Measurements from ENCODE around the gene SERF2.
"Not testable (repeated sequence)": the region's sequence is repeated elsewhere in the genome, so short reads cannot be mapped to it uniquely, and the experiment has no call there.

Gene SERF2

DNA sequence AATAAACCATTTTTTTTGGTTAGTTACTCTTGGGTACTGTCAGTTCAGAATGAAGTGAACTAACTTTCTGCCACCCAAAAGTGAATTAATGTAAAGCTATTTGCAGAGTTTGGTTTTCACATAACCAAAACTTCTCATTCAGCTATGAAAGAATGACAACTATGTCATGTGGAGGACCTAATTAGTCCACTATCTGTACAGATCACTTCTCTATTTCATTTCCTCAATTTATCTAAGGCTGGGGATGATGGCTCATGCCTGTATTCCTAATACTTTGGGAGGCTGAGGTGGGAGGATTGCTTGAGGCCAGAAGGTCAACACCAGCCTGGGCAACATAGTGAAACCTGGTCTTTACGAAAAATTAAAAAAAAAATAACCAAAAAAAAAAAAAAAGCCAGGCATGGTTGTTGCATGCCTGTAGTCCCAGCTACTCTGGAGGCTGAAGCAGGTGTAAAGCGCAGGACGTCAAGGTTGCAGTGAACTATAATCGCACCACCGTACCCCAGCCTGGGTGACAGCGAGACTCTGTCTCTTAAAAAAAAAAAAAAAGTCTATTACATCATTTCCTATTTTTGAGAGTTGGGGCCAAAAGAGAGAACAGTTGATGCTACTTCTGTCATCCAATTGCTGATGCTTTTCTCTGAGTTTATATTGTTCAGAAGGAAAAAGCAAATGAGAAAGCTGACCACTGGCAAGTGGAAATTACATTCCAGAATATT, 17.0 kb downstream of the SERF2 start:
- H3K27ac ChIP-seq, result peak overlapping the region; percentile 34; the same call in 1 of the 2 replicates
- TF ChIP-seq CTCF (conservative IDR thresholded peaks at IDR 0.05) (no peak), ZFX (IDR thresholded peaks at IDR 0.05) (no peak)

GRCh38 chr15:43815064-43815463, 22.9 kb downstream of the SERF2 start:
- not testable (repeated sequence) for H3K27ac ChIP-seq

- TF ChIP-seq ZFX (IDR thresholded peaks at IDR 0.05) (no peak), CTCF (conservative IDR thresholded peaks at IDR 0.05) (no peak)
- H3K27ac ChIP-seq, result no peak overlapping the region
These were observed 29.4 kb downstream of the SERF2 start for GRCh38 chr15:43821505-43821904.

- peak within 1 kb of the TSS; percentile 78 for H3K27ac ChIP-seq
- TF ChIP-seq ZFX (IDR thresholded peaks at IDR 0.05), result no peak
- TF ChIP-seq CTCF (conservative IDR thresholded peaks at IDR 0.05), result no peak
These were observed 32.5 kb downstream of the SERF2 start, which contains the start of gene MFAP1 for GRCh38 chr15:43824302-43825246. TSS of gene MFAP1 (minus strand) at chr15:43824690. CDS start at chr15:43824569, 121 bp downstream.

- peak overlapping the region; percentile 78 for H3K27ac ChIP-seq
These were observed 33.2 kb downstream of the SERF2 start for GRCh38 chr15:43825305-43825704.

GRCh38 chr15:43826029-43826507, 33.9 kb downstream of the SERF2 start:
- peak overlapping the region; percentile 55 for H3K27ac ChIP-seq
- TF ChIP-seq CTCF (conservative IDR thresholded peaks at IDR 0.05) (no peak), ZFX (IDR thresholded peaks at IDR 0.05) (no peak)

DNA sequence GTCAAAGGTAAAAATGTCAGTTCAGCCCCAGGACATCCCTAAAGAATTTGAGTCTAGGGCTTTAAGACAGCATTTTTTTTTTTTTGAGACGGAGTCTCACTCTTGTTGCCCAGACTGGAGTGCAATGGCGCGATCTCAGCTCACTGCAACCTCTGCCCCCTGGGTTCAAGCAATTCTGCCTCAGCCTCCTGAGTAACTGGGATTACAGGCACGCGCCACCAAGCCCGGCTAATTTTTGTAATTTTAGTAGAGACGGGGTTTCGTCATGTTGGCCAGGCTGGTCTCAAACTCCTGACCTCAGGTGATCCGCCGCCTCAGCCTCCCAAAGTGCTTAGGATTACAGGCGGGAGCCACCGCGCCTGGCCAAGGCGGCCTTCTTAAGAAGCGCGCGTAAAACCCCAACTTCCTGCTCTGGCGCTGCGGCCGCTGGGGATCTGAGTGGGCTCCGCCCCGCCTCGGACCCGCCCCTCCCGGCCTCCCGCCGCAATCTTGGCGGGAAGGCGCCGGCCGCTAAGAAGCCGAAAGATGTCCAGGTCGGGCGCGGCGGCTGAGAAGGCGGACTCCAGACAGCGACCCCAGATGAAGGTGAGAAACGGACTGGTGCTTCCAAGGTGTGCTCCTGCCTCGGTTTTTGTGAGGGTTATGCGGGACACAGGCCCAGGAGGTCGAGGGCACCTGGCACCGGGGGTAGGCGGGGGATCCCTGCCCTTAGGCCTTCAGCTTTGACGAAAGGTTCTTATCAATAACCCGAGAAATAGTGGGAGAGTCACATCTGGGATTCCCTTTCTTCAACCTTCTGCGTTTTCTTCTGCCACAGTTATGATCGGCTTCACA, 34.6 kb downstream of the SERF2 start, which contains the start of gene WDR76:
Gene WDR76 (plus strand): TSS at position 495 of the 834 bp plus-strand sequence. CDS start 31 bp downstream, at position 526.
- peak; percentile 69; the same call in 1 of the 2 replicates for TF ChIP-seq ZFX (IDR thresholded peaks at IDR 0.05)
- no peak for TF ChIP-seq CTCF (conservative IDR thresholded peaks at IDR 0.05)
- H3K27ac ChIP-seq, result peak within 1 kb of the TSS; percentile 55
